ENCODE data around the gene SYT1.

- no peak for TF ChIP-seq CTCF (conservative IDR thresholded peaks at IDR 0.05; ENCODE audit: low read length)
- TF ChIP-seq EZH2phosphoT487 (IDR thresholded peaks at IDR 0.05; ENCODE audit: borderline replicate concordance, low read depth, low read length), result no peak
Measured at GRCh38 chr12:79274501-79275064, 410.0 kb downstream of the SYT1 start.

Measured in OCI-LY7 (cell line).